Measurements from ENCODE around the gene FKBP6. TPM values are rescaled to one million over a fixed set of nuclear protein-coding genes. Genes with fewer than 3 reads are reported as not detected.
"Not testable (repeated sequence)": the region's sequence is repeated elsewhere in the genome, so short reads cannot be mapped to it uniquely, and the experiment has no call there.

Gene FKBP6
- total RNA-seq, 2 experiments from 2014 or later: not detected

DNA sequence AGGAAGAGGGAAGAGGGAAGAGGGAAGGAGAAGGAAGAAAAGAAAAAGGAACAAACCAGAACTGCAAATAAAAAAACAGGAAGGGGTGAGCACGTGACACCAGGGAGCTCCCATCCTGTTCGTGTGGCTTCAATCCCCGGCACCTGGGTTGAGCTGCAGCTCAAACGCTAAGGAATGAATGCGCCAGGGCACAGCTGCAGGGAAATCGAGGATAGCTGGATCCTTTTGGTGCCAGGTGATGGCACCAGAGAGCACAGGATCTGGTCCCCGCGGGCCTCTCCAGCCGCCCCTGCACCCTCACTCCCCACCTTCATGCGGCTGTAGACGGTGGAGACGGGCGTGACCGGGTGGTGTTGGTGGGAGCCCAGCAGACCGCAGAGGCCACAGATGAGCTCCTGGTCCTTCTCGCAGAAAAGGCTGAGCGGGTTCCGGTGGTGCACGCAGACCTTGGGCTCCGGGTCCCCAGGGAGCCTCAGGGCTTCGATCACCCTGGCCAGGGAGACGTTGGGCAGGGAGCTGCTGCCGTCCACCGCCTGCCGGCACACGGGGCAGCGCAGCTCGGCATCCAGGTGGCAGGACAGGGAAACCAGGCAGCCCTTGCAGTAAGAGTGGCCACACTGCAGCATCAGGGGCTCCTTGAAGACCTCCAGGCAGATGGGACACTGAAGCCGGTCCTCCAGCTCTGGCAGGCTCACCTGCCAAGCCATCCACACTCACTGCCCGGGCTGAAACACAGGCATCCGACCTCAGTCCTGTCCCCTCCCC is 3.7 kb upstream of the FKBP6 start:
- H3K36me3 Mint-ChIP-seq (ENCODE audit: low read depth); H3K4me1 Mint-ChIP-seq (ENCODE audit: low read depth); POLR2A ChIA-PET; H3K27ac Mint-ChIP-seq; H3K27me3 Mint-ChIP-seq; intact Hi-C loops (cut with micrococcal nuclease); H3K9me3 Mint-ChIP-seq: not testable (repeated sequence)
- TF ChIP-seq, protein P1, sequence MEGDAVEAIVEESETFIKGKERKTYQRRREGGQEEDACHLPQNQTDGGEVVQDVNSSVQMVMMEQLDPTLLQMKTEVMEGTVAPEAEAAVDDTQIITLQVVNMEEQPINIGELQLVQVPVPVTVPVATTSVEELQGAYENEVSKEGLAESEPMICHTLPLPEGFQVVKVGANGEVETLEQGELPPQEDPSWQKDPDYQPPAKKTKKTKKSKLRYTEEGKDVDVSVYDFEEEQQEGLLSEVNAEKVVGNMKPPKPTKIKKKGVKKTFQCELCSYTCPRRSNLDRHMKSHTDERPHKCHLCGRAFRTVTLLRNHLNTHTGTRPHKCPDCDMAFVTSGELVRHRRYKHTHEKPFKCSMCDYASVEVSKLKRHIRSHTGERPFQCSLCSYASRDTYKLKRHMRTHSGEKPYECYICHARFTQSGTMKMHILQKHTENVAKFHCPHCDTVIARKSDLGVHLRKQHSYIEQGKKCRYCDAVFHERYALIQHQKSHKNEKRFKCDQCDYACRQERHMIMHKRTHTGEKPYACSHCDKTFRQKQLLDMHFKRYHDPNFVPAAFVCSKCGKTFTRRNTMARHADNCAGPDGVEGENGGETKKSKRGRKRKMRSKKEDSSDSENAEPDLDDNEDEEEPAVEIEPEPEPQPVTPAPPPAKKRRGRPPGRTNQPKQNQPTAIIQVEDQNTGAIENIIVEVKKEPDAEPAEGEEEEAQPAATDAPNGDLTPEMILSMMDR (IDR thresholded peaks at IDR 0.05): peak; percentile 59
- DNase-seq (peak; percentile 69), ATAC-seq (peak; percentile 98)
- H3K4me3 Mint-ChIP-seq: peak overlapping the region; percentile 11
- CTCF ChIA-PET: interaction anchor here (0.8 to 3.9 kb wide), 8 partner anchors 9 to 194 kb away, joined by 3 to 33 read pairs (median 4); no protein-coding TSS in a partner anchor

- H3K4me3 Mint-ChIP-seq; ATAC-seq; H3K27ac Mint-ChIP-seq; H3K9me3 Mint-ChIP-seq; H3K36me3 Mint-ChIP-seq (ENCODE audit: low read depth); DNase-seq; H3K4me1 Mint-ChIP-seq (ENCODE audit: low read depth); intact Hi-C loops (cut with micrococcal nuclease); H3K27me3 Mint-ChIP-seq; POLR2A ChIA-PET: not testable (repeated sequence)
- CTCF ChIA-PET: interaction anchor here (3.9 kb wide), 1 partner anchor 127 kb away, joined by 33 read pairs; no protein-coding TSS in a partner anchor
These were observed 2.5 kb upstream of the FKBP6 start for GRCh38 chr7:73325424-73325823.

DNA sequence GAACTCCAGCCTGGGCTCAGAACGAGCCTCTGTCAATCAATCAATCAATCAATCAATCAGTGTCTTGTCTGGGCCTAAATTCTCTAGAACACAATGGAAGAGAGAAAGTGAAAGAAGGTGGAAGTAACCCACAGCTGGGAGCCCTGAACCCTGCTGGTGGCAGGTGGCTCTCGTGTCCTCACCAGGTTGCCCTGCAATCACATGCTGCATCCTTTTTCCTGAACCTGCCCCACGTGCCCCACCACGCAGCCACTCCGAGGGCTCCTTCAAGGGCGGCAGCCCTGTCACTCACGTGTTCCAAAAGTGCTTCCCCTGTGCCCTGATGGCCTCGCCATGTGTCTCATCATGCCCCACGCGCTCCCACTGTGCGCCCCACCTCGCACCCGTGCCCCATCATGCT is 512 bp upstream of the FKBP6 start:
- intact Hi-C loops (cut with micrococcal nuclease); CTCF ChIA-PET; H3K4me1 Mint-ChIP-seq (ENCODE audit: low read depth); POLR2A ChIA-PET; ATAC-seq; H3K27me3 Mint-ChIP-seq; H3K9me3 Mint-ChIP-seq; H3K4me3 Mint-ChIP-seq; DNase-seq; H3K27ac Mint-ChIP-seq; H3K36me3 Mint-ChIP-seq (ENCODE audit: low read depth): not testable (repeated sequence)

DNA sequence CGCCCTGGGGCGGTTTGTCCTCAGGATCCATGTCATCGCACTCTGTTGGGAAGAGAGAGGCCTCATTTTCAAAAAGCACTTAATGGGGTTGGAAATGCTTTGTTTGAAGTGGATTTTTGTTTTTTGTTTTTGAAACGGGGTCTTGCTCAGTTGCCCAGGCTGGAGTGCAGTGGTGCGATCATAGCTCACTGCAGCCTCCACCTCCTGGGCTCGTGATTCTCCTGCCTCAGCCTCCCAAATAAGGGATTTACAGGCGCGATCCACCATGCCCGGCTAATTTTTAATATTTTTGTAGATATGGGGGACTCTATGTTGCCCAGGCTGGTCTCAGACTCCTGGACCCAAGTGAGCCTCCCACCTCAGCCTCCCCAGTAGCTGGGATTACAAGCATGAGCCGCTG is 735 bp downstream of the FKBP6 start:
- Mint-ChIP-seq H3K36me3 (ENCODE audit: low read depth) (no peaks in the 10 kb centered on the region), H3K9me3 (no peaks in the 10 kb centered on the region), H3K27ac (no peak overlapping the region), H3K27me3 (no peaks in the 10 kb centered on the region), H3K4me3 (no peak overlapping the region), H3K4me1 (ENCODE audit: low read depth) (peaks cover 5% of the 10 kb centered on the region)
- POLR2A ChIA-PET: interaction anchor here (1.0 to 2.2 kb wide), 2 partner anchors 14 to 56 kb away, joined by 3 to 5 read pairs; no protein-coding TSS in a partner anchor
- intact Hi-C loops (cut with micrococcal nuclease): no loop called here
- CTCF ChIA-PET: no interaction called here
- ATAC-seq (no peak), DNase-seq (no peak)
- TF ChIP-seq, protein P1 (IDR thresholded peaks at IDR 0.05): no peak

GRCh38 chr7:73329861-73330581 is 2.1 kb downstream of the FKBP6 start:
- no peak overlapping the region for H3K4me3 Mint-ChIP-seq
- ATAC-seq (no peak), DNase-seq (no peak)
- intact Hi-C loops (cut with micrococcal nuclease): no loop called here
- CTCF ChIA-PET: interaction anchor here (1.6 kb wide), 1 partner anchor 121 kb away, joined by 3 read pairs; no protein-coding TSS in a partner anchor
- H3K9me3 Mint-ChIP-seq: no peaks in the 10 kb centered on the region
- no peak overlapping the region for H3K27ac Mint-ChIP-seq
- POLR2A ChIA-PET: interaction anchor here (2.2 kb wide), 1 partner anchor 13 kb away, joined by 5 read pairs; no protein-coding TSS in a partner anchor
- H3K36me3 Mint-ChIP-seq (ENCODE audit: low read depth): no peaks in the 10 kb centered on the region
- no peaks in the 10 kb centered on the region for H3K27me3 Mint-ChIP-seq
- TF ChIP-seq, protein P1 (IDR thresholded peaks at IDR 0.05): no peak
- H3K4me1 Mint-ChIP-seq (ENCODE audit: low read depth): no peaks in the 10 kb centered on the region
